GM19324 (cell line): ENCODE results near the gene AIMP2.
A peak's percentile ranks its signal among the peaks of the same experiment; 100 is the strongest.
"Not testable (repeated sequence)": the region's sequence is repeated elsewhere in the genome, so short reads cannot be mapped to it uniquely, and the experiment has no call there.

ENCODE experiments used
- ATAC-seq: cut with Tn5 transposase; IDR thresholded peaks from one replicate; pipeline ENCODE4 v1.9.1; 2021; ENCODE audit warnings: mild to moderate bottlenecking, moderate library complexity; ENCODE audit not compliant: unreplicated experiment, low FRiP score

Gene AIMP2

DNA sequence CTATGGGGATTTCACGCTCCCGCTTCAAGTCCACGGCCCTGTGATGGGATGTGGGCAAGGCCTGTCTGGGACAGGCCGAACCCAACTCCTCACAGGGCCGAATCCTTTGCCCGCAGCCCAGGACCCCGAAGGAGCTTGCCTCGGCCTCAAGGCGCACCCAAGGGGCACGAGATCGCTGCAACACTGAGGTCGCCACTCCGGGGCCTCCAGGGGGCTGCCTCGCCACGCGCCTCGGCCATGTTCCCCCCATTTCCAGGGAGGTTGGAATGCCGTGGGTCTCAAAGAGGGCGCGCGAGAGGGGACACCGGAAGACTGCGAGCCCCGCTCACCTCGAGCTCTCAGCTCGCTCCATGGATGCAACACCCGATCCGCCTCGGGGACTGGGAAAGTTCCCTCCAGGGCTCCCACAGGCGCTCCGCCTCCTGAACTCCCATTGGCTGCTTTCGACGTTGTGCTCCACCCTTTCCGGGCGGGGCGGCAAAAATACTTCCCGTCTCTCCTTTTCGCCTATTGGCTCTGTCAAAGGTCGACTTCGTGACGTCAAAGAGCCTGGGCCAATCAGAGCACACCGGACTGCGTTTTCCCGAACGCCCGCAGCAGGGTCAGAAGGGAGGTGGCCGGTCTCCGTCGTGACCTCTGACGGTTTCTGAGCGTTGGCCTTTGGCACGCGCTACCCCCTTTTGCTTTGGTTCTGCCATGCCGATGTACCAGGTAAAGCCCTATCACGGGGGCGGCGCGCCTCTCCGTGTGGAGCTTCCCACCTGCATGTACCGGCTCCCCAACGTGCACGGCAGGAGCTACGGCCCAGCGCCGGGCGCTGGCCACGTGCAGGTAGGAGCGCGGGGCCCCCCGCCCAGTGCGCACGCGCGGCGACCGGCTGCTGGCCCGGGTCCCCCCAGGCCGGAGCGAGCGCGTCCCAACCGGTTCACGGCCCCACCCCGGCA lies at the start of gene AIMP2, which contains the start of gene PMS2:
TSS of gene AIMP2 (plus strand) at position 605 of the 944 bp plus-strand sequence. CDS start at position 697, 92 bp downstream.
TSS of gene PMS2 (minus strand) at position 382 of the 944 bp plus-strand sequence. CDS start at position 352, 30 bp downstream.
- peak; percentile 98 for ATAC-seq

DNA sequence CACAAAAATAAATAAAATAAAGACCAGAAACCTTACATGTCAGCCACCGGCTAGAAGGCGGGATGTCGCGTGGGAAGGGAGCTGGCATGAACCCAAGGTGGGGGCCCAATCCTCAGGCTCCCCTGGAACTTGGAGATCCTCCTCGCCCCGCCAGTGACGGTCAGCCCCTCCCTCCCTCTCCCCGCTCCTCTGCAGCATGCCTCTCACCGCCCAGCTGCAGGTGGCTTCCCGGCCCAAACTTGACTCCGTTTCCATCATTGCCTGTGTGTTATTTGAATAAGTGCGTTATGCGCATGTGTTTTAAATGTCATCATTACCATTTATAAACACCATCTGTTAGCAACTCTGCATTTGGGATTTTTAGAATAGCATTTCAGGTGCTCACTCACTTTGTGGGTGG lies 45.9 kb upstream of the AIMP2 start:
- not testable (repeated sequence) for ATAC-seq

DNA sequence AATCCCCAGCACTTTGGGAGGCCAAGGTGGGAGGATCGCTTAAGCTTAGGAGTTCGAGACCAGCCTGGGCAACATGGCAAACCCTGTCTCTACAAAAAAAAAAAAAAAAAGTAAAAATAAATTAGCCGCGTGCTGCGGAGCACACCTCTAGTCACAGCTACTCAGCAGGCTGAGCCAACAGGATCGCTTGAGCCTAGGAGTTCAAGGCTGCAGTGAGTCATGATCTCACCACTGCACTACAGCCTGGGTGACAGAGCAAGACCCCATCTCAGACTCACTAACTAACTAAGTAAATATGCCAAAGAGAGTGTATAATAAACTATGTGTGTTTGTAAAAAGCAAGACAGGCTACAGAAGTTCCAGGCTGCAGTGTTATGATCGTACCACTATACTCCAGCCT lies 45.3 kb upstream of the AIMP2 start:
- not testable (repeated sequence) for ATAC-seq

DNA sequence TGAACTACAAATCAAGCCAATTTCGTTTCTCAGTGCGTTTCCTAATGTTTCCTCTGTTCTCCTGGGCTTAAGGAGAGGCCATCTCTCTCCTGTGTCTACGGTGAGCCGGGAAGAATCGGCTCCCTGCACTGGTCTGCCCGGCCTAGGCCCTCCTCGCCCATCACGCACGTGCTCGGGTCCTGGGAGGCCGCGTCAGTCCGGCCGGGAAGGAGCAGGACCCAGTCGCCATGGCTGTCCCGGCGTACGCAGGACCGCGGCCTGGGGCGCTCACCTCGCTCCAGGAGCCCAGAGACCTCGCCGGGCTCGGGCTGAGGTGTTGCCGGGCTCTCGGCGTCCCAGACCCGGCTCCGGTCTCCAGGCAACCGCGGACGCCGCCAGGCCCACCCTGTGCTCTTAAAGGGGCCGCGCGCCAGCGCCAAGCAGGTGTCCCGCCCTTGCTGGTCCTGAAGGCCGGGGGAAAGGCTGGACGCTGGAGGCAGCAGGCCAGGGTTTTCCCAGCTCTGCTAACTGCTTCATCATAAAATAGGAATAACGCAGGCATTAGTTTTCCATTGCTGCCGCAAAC lies 38.6 kb upstream of the AIMP2 start, which contains the start of gene RSPH10B:
TSS of gene RSPH10B (minus strand) at position 343 of the 565 bp plus-strand sequence. CDS start 3,573 bp downstream, outside the sequence.
- not testable (repeated sequence) for ATAC-seq

DNA sequence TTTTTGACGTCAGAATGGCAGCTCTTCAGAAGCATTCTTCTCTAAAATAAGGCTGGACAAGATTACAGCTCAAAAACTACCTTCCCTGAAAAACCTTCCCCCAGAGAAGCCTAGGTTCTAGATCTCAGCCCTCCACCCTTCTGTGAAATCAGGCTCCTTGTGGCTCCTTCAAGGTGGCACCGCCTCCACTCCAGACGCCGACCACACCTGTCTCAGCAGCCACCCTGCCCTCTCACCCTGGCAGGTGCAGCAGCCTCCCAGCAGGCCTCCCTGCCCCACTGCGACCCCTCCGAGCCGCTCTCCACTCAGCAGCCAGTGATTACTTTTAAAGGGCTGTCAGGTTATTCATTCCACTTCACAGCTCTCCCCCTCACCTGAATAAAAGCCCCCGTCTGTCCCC lies 35.5 kb upstream of the AIMP2 start:
- ATAC-seq = not testable (repeated sequence)

DNA sequence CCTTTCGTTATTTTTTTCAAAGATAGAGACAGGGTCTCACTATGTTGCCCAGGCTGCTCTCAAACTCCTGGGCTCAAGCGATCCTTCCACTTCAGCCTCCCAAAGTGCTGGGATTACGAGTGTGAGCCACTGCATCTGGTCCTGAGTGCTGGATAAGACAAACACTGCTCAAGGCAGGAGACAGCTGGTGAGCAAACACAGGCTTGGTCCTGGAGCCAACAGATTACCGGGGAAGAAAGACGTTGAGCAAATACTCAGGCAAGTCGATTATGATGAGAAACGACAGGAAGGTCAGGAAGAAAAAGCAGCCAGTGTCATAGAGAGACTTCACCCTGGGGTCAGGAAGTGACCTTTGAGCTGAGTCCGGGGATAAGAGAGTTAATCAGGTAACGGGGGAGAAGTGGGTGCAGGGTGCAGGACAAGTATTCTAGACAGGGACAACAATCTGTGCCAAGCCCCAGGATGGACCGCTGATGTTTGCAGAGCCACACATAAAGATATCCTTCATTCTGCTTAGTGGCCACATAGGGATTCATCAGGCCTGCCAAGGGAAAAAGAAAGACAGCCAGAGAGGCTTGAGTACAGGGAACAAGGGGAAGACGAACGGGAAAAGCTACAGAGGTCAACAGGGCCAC lies 29.3 kb upstream of the AIMP2 start:
- not testable (repeated sequence) for ATAC-seq

DNA sequence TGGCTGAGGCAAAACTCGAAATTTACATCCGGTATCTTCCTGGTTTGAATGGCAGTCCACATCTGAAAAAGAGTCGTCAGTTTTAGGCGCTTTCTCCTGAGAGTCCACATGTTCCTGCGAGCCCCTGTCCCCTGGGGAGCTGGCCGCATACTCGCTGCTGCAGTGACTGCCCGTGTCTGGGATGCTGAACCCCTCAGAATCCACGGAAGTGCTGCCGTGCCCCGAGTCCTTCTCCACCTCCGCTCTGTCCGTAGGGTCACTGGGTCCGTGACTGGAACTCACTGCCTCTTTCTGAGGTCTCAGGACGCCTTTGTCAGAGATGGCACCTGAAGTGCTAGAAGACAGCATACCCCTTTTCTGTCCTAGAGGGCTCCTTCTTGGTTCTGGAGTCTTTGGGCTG lies 22.0 kb upstream of the AIMP2 start:
- not testable (repeated sequence) for ATAC-seq

DNA sequence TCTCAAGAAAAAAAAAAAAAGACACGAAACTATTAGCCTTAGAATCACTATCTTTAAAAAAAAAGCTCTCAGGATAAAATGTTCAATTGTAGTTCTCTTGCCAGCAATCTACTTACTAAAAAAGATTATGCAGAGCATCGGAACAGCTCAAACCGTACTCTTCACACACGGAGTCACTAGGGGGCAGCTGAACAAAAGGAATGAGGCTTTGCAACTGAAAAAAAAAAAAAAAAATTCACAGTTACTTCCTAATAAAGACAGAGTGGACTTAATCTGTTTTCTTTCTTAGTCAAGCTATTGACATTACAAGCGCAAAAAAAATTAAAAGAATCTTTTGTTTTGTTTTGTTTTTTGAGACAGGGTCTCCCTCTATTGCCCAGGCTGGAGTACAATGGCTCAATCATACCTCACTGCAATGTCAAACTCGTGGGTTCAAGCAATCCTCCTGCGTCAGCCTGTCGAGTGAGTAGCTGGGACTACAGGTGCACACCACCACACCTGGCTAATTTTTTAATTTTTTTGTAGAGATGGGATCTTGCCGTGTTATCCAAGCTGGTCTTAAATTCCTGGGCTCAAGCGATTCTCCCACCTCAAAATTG lies 11.8 kb upstream of the AIMP2 start:
- no peak for ATAC-seq

DNA sequence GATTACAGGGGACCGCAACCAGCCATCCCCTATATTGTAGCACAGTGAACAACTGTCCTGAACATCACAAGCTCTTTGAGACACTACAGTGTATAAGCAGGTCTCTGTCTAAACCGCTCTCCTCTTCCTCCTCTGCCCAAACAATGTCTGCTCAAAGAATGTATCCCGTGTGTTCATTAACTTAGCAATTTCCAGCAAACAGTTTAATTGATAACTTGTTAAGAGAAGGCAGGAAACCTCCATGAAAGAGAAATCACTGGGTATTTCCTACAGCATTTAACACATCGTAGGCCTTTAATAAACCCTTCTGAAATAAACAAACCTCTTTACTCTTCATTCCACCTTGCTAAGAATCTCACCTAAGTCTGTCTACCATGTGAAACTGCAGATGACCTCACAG lies 1.7 kb upstream of the AIMP2 start:
- ATAC-seq = no peak

DNA sequence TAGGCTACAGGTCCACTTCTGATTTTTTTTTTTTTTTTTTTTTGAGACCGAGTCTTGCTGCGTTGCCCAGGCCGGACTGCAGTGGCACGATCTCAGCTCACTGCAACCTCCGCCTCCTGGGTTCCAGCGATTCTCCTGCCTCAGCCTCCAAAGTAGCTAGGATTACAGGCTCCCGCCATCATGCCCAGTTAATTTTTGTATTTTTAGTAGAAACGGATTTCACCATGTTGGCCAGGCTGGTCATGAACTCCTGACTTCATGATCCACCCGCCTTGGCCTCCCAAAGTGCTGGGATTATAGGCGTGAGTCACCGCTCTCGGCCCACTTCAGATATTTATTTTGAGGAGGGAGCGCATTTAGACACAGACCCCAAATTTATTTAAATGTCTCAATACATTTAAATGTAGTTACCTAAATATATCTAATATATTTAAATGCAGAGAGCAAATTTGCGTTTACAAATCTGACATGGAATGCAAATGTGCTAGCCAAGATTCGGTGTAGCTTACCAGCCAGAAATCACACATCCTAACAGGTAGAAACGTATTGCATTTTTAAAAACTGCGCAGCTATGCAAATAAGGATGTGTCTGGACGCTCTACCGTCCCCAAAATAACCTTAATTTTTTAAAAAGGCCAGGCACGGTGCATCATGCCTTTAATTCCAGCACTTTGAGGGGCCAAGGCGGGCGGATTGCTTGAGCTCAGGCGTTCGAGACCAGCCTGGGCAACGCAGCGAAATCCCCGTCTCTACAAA lies 1.1 kb upstream of the AIMP2 start:
- ATAC-seq = not testable (repeated sequence)

DNA sequence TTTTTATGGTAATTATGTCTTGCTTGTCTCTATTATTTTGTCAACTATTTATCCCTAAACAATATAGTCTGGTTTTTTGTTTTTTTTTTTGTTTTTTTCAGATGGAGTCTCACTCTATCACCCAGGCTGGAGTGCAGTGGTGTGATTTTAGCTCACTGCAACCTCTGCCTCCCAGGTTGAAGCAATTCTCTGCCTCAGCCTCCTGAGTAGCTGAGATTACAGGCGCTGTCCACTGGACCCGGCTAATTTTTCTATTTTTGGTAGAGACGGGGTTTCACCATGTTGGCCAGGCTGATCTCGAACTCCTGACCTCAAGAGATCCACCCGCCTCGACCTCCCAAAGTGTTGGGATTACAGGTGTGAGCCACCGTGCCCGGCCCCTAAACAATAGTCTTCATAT lies 1.3 kb downstream of the AIMP2 start:
- not testable (repeated sequence) for ATAC-seq

DNA sequence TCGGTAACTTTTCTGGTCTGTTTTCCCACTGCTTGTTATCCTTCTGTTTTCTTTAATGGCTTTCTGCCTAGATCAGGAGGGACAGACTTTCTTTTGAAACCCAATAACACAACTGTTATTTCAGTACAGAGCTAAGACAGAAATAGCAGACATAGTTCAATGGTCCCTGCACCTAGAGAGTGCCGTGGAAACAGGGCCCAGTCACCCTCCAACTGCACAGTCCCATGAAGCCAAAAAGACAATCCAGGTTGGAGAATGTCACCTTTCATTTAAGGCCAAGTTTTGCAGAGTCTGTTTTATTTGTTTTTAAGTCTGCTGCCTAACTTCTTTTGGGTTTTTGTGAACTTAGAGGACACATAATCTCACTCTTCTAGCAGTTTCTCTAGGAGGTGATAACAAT lies 2.5 kb downstream of the AIMP2 start:
- ATAC-seq = no peak

DNA sequence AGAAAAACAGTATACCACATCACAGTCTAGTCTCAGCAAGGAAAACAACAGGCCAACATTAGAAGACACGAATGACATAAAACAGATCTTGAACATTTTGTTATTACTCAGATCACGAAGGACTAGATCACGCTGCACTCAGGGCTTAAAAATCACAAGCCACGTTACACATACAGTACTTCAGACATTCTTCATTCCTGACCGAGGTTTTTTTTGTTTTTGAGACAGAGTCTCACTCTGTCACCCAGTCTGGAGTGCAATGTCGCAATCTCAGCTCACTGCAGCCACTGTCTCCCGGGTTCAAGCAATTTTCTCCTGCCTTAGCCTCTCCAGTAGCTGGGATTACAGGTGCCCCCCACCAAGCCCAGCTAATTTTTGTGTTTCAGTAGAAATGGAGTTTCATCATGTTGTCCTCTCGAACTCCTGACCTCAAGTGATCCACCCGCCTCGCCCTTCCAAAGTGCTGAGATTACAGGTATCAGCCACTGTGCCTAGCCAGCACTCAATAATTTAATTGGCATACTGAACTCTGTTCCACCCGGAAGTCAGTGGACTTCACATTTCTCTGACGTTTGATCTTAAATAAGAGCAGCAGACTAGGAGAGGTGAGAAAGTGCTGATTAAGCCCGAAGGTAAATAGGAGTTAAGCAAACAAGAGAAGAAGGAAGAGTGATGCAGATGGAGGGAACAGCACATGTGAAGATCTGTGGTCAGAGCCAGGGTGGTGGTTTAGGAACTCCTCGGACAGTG lies 3.5 kb downstream of the AIMP2 start:
- ATAC-seq = no peak

DNA sequence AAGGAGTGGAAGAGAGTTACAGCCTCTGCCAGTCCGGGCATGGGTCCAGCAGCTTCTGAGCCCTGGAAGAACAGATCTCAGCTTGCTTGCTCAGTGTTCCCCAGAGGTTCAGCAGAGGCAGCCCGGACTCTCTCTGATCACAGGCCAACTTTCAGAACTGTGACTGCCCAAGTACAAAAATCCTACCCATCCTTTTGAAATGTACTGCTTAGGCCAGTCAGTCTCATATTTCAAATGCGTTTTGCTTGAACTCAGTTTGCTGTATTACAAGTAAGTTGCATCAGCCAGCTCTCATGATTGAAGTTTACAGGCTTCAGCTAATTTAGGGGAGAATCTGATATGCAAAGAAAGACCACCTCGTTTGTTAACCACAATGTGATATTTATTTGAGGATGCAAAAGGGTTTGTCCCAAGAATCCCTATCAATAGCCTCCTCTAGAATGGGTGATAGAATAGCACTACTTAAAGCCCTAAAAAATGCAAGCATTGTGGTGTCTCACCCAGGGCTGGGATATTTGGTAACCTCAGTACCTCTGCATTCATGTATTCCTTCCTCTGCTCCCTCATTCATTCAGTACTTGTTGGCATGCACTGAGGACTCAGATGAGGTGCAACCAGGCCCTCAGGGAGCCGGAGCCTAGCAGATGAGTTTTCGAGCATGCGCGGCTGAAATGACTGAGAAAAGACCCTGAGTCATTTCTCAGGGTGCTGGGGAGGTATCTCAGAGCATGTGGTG lies 7.0 kb downstream of the AIMP2 start:
- ATAC-seq = no peak

DNA sequence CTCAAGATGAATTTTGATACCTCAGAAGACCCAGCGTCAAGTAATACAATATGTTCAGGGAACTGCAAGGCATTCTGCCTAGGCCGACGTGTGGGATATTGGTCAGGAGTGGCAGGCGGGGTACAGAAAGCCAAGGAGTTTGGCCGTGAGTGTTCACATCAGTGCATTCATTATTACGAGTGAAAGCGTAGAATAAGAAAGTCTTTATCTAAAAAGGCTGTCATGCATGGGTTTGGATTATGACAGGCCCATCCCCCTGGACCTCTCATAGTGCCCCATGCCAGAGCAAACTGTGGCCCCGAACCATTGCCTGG lies 7.5 kb downstream of the AIMP2 start:
- no peak for ATAC-seq

DNA sequence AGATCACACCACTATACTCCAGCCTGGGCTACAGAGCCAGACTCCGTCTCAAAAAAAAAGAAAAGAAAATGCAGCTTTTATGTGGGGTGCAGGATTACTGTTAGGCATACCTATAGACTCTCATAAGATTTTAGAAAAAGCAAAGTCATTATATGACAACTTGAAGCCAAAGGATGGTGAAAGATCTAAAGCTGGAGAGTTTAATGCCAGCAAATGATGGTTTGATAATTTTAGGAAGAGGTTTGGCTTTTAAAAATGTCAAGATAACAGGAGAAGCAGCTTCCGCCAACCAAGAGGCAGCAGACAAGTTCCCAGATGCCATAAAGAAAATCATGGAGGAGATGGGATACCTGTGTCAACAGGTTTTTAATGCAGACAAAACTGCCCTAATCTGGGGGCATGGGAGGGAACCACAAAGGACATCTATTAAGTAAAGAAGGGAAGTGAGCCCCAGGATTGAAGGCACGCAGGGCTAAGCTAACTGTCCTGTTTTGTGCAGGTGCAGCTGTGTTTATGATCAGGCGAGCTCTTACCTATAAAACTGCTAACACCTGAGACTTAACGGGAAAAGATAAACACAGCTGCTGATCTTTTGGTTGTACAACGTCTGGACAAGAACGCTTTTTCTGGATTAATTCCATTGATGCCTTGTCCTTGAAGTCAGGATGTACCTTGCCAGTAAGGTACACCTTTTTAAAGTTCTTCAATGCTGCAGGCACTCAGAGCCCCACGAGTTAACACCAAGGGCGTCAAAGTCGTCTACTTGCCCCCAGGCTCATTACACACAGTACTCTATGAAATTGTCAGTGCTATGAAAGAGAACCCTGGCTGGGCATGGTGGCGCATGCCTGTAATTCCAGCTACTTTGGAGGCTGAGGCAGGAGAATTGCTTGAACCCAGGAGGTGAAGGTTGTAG lies 11.6 kb downstream of the AIMP2 start:
- no peak for ATAC-seq

DNA sequence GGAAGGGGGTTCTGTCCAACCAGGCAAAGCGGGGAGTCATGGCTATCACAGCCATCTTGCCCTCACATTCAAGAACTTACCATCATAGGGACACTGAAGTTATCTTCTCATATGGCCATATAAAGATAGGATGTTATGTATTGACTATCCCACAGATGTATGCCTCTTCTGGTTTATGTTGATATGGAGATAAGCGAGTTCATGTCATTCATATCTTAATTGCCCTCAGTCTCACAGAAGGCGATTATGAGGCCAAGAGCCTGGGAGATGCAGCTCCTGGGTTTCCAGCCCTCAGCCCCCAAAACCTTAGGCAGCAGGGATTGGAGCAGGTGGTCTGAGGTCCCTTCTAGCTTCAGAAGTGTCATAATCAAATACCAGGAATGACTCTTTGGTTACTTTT lies 13.6 kb downstream of the AIMP2 start:
- no peak for ATAC-seq

DNA sequence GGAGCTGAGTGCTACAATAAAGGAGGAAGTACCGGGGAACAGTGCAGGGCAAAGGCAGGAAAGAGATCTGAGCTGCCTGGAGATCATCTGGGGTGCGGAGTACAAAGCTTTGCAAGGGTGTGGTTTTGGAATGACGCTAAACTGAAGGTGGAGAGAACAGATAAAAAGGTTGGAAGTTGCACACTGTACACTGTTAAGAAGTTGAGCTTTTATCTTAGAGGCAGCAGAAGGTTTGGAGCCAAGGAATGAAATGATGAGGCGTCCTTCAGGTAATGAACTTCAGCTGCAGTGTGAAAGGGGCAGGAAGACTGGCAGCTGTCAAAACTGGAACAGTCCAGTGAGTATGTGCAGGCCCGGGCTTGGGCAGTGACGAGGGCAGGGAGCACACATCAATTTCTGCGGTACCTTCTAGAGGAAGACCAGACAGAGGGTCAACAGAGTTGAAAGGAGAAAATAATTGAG lies 14.9 kb downstream of the AIMP2 start:
- ATAC-seq = no peak
